CD4-positive, alpha-beta T cell treated with Interferon alpha-2 for 1 hour (primary cell): ENCODE measurements around the gene POLR2H.
"Not testable (repeated sequence)": the region's sequence is repeated elsewhere in the genome, so short reads cannot be mapped to it uniquely, and the experiment has no call there.

Experiments
- DNase-seq, 2 donors: peaks; one replicate each; pipeline ENCODE4 v3.0.0-alpha.2; 2020 to 2022

The POLR2H gene

GRCh38 chr3:184335661-184336546 lies 25.6 kb upstream of the POLR2H start:
- peak; percentile 86 to 92 for DNase-seq

- no peak for DNase-seq
Measured at GRCh38 chr3:184336547-184337398, 24.7 kb upstream of the POLR2H start.

- no peak for DNase-seq
Measured at GRCh38 chr3:184337399-184337714, 24.2 kb upstream of the POLR2H start, which contains the start of gene FAM131A. FAM131A (plus strand) TSS chr3:184337600; CDS start chr3:184337631, 31 bp downstream.

GRCh38 chr3:184337981-184338380 lies 23.5 kb upstream of the POLR2H start:
- no peak for DNase-seq

GRCh38 chr3:184338511-184338945 lies 23.0 kb upstream of the POLR2H start:
- peak in 1 of 2 donors; percentile 35 for DNase-seq

GRCh38 chr3:184339001-184339400 lies 22.5 kb upstream of the POLR2H start:
- no peak for DNase-seq

- not testable (repeated sequence) for DNase-seq
Measured at GRCh38 chr3:184339451-184340135, 21.9 kb upstream of the POLR2H start.

GRCh38 chr3:184341925-184342324 lies 19.6 kb upstream of the POLR2H start:
- no peak for DNase-seq

GRCh38 chr3:184343200-184343876 lies 18.2 kb upstream of the POLR2H start:
- DNase-seq = no peak

GRCh38 chr3:184344579-184345316 lies 16.8 kb upstream of the POLR2H start:
- no peak for DNase-seq

- DNase-seq = no peak
Measured at GRCh38 chr3:184345317-184346144, 16.0 kb upstream of the POLR2H start.

- DNase-seq = no peak
Measured at GRCh38 chr3:184346480-184347190, 14.9 kb upstream of the POLR2H start.

GRCh38 chr3:184347321-184348056 lies 14.0 kb upstream of the POLR2H start:
- no peak for DNase-seq

GRCh38 chr3:184348057-184348382 lies 13.5 kb upstream of the POLR2H start:
- no peak for DNase-seq

GRCh38 chr3:184349563-184350470 lies 11.7 kb upstream of the POLR2H start:
- no peak for DNase-seq

- no peak for DNase-seq
Measured at GRCh38 chr3:184350618-184351017, 10.9 kb upstream of the POLR2H start.

GRCh38 chr3:184351511-184352148 lies 9.9 kb upstream of the POLR2H start:
- no peak for DNase-seq
